Measurements from ENCODE around the gene MSI2.

The MSI2 gene

DNA sequence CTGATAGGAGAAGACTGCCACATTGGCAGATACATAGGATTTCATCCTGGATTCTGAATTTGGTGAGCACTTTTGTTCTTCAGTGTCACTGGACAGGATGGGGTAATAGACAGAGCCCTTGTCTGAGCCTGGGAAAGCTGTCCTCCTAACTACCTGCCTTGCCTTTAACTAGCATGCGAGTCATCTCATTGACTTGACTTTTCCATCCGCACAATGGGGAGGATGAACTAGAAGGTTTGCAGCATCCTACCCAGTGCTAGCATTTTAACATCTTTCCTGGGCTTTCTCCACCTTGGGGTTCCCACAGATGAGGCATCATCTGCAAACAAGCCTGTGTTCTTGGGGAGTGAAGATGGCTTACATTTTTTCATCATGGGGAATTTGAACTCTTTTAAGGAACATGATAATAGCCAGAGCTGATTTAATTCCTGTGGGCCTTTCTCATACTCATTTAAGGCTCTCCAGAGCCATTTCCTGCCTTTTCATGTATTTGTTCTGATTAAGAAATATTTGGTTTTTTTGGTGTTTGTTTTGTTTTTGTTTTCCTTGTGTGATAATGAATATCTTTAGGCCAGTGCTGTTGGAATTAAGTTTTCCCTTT lies 139.5 kb downstream of the MSI2 start:
- no peak for DNase-seq (ENCODE audit: low spot score)

DNA sequence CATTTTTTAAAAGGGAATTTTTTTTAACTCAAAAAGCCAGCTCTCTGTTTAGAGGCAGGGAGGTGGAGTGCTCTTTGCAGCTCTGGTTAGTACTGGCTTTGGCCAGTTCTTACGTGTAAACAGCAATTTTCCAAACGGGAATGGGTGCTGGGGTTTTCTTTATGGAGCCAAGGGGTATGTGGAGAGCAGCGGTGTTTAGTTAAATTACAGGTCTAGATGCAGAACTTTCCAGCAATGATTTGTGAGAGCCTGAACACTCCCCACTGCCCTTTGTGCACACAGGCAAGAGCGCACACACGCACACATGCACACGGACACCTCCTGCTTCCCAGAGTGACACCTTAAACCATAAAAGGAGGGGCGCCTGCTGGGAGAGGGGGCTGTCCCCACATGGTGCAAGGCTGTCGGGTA lies 140.2 kb downstream of the MSI2 start:
- DNase-seq (ENCODE audit: low spot score) = no peak

GRCh38 chr17:57397402-57397801 lies 141.1 kb downstream of the MSI2 start:
- no peak for DNase-seq (ENCODE audit: low spot score)

- no peak for DNase-seq (ENCODE audit: low spot score)
These were observed 143.4 kb downstream of the MSI2 start for GRCh38 chr17:57399690-57400089.

DNA sequence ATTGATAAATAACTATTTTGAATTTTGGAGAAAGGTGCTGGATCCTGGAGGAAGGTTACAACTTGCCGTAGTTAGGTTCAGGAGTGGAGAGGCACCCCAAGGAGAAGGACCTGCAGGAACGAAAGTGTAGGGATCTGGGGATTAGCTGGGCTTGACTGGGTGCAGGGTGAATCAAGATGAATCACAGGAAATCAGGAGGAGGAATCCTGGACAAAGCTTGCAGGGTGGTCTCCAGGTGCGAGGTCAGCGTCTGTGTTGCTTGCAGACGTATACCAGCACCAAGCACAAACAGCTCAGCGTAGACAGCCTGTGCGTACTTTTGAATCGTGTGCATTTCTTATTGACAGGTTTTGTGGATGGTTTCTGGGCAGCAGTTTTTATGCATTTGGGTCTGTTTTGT lies 144.3 kb downstream of the MSI2 start:
- no peak for DNase-seq (ENCODE audit: low spot score)

- DNase-seq (ENCODE audit: low spot score) = no peak
These were observed 145.5 kb downstream of the MSI2 start for GRCh38 chr17:57401556-57402488.

GRCh38 chr17:57402681-57403180 lies 146.4 kb downstream of the MSI2 start:
- no peak for DNase-seq (ENCODE audit: low spot score)

- no peak for DNase-seq (ENCODE audit: low spot score)
These were observed 146.9 kb downstream of the MSI2 start for GRCh38 chr17:57403236-57403635.

- DNase-seq (ENCODE audit: low spot score) = no peak
These were observed 147.8 kb downstream of the MSI2 start for GRCh38 chr17:57404073-57404472.

- no peak for DNase-seq (ENCODE audit: low spot score)
These were observed 148.6 kb downstream of the MSI2 start for GRCh38 chr17:57404795-57405490.

GRCh38 chr17:57405491-57406072 lies 149.3 kb downstream of the MSI2 start:
- DNase-seq (ENCODE audit: low spot score) = no peak

GRCh38 chr17:57406131-57406980 lies 150.0 kb downstream of the MSI2 start:
- DNase-seq (ENCODE audit: low spot score) = no peak

- no peak for DNase-seq (ENCODE audit: low spot score)
These were observed 150.6 kb downstream of the MSI2 start for GRCh38 chr17:57406981-57407286.

- no peak for DNase-seq (ENCODE audit: low spot score)
These were observed 151.2 kb downstream of the MSI2 start for GRCh38 chr17:57407287-57408070.

GRCh38 chr17:57408071-57408811 lies 151.9 kb downstream of the MSI2 start:
- no peak for DNase-seq (ENCODE audit: low spot score)

DNA sequence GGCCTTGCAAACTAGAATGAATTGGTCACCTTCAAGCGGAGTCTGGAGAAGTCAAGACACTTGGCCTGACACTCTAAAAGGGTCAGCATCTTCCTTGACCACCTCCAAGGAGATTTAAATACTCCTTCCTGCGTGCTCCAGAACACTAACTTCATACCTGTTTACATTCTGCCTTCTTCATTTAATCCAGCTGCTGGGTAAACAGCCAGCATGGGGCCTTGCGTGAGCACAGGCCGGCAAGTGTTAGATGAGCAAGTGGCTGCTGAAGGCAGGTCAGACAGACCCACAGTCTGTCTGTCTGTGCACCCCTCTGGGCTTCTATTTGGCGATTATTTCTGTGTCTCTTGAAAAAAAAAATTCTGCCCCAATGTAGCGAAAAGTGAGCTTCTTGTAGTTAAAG lies 153.8 kb downstream of the MSI2 start:
- no peak for DNase-seq (ENCODE audit: low spot score)

DNA sequence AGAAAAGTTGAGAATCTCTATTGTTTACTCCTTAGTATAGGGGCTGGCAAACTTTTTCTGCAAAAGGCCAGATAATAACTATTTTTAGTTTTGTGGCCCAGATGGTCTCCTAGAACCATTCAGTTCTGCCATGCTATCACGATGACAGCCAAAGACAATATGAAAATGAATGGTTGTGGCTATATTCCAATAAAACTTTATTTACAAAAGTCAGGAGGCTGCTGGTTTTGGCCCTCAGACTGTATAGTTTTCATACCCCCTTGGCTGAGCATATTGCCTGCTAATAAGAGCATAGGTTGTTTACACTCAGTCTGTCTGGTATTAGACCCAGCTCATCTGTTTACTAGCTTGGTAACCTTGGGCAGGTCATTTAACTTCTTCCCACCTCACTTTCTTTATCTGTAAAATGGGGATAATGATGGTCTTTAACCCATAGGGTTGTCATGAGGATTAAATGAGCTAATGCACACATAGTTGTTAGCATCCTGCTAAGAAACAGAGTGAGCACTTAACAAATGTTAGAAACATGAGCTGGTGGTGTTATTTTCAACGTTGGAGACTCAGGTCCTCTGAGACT lies 156.3 kb downstream of the MSI2 start:
- DNase-seq (ENCODE audit: low spot score) = no peak

DNA sequence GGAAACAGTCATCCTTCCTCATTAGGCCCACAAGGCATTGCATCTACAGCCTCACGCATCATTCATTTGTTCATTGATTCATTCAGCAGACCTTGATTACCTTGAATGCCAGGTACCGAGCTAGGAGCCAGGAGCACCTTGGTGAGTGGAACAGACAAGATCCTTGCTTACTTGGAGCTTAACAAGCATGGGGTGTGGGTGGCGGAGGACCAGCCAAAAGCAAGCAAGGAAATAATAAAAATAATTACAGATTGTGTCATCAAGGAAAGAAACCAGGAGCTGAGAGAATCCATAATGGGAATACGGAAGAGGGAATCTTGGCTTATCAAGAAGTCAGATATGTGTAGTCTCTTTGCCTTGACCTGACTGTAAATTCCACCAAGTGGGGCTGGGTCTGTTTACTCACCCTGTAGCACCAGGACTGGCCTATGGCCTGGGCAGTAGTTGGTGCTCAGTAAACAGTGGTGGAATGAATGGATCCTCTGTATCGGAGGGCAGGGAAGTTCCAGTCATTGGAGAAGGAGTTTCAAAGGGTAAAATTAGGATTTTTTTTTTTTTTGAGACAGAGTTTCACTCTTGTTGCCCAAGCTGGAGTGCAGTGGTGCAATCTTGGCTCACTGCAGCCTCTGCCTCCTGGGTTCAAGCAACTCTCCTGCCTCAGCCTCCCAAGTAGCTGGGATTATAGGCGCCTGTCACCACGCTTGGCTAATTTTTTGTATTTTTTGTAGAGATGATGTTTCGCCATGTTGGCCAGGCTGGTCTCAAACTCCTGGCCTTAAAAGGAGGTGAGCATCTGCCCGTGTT lies 157.7 kb downstream of the MSI2 start:
- DNase-seq (ENCODE audit: low spot score) = no peak

DNA sequence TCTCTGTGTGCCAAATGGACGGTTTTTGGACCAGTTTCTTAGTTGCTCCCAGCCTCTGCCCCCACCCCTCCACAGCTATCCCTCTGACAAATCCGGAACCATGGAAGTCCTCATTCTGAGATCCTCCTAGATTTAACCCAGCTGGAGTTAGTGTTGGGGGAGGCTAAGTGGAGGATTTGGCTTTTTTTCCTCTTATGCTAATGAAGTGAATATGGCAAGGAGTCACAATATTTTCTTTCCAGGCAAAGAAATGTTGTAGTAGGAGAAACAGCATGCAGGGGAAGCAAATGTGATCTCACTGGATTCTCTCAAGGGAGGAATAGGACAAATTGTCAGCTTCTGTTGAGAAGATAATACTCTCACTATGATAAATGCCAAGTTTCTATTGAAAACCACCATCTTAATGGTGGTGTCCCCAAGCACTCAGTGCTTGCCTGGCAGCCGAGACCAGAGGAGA lies 159.5 kb downstream of the MSI2 start:
- DNase-seq (ENCODE audit: low spot score) = no peak

Data from hematopoietic multipotent progenitor cell treated with erythropoietin and hydrocortisone succinate and interleukin-3 and kit ligand, for 17 days (in vitro differentiated cells).